ENCODE data around the gene THRAP3. TPM values are rescaled to one million over a fixed set of nuclear protein-coding genes. Genes with fewer than 3 reads are reported as not detected.

THRAP3 gene
- polyA plus RNA-seq, 1 of the 3 experiments (the other 2 are of a cell fraction) = 33.7 TPM

GRCh38 chr1:36208978-36209703 lies 15.1 kb upstream of the THRAP3 start:
- no peak overlapping the region for H3K4me2 ChIP-seq
- no peaks in the 10 kb centered on the region for H3F3A ChIP-seq (replicated peaks; ENCODE audit: insufficient read depth)
- no peak for DNase-seq
- ChIA-PET POLR2A (no interaction called here), CTCF (interaction anchor here (0.6 kb wide), 1 partner anchor 21 kb away, joined by 3 read pairs; no protein-coding TSS in a partner anchor)
- H3K4me1 ChIP-seq (ENCODE audit: control insufficient read depth in 1 of 2, insufficient read depth in 2 of 2, low read depth in 1 of 2, low read length in 1 of 2) = peaks cover 0 to 5% of the 10 kb centered on the region in 2 experiments; a peak in 1 of 4 replicates
- WGBS (ENCODE audit: low lambda C conversion rate) = 83% methylated on average over 6 of the region's 6 CpGs
- no peak overlapping the region for H3K4me3 ChIP-seq (ENCODE audit: low read depth in 2 of 2, low read length in 1 of 2)
- no peaks in the 10 kb centered on the region for H3K79me2 ChIP-seq (ENCODE audit: insufficient read depth)
- no peaks in the 10 kb centered on the region for H4K20me1 ChIP-seq (ENCODE audit: insufficient read depth)
- no peak overlapping the region for H3K27ac ChIP-seq (ENCODE audit: low read depth in 2 of 2, low read length in 1 of 2)
- no peaks in the 10 kb centered on the region for H3K27me3 ChIP-seq (ENCODE audit: insufficient read depth)
- TF ChIP-seq IRF3 (IDR thresholded peaks at IDR 0.05; ENCODE audit: low read depth, low read length) (no peak), FOXJ3 (CRISPR knock-in tag; IDR thresholded peaks at IDR 0.05) (no peak), MEF2A (IDR thresholded peaks at IDR 0.05; ENCODE audit: borderline replicate concordance, low read depth) (no peak), TAF1 (IDR thresholded peaks at IDR 0.05; ENCODE audit: borderline replicate concordance, low read depth, low read length) (no peak), JUND (IDR thresholded peaks at IDR 0.05) (no peak), RAD21 (IDR thresholded peaks at IDR 0.05; ENCODE audit: low read length) (no peak), GATA2 (CRISPR knock-in tag; IDR thresholded peaks at IDR 0.05) (no peak), USF2 (IDR thresholded peaks at IDR 0.05; ENCODE audit: borderline replicate concordance, low read depth, low read length) (no peak), POLR2AphosphoS5 (IDR thresholded peaks at IDR 0.05; ENCODE audit: low read depth, low read length) (no peak), RFX5 (IDR thresholded peaks at IDR 0.05; ENCODE audit: low read length) (no peak), RXRA (IDR thresholded peaks at IDR 0.05; ENCODE audit: borderline replicate concordance, low read depth) (no peak), FOSL2 (IDR thresholded peaks at IDR 0.05; ENCODE audit: borderline replicate concordance, low read depth) (no peak)
- no peaks in the 10 kb centered on the region for H3K36me3 ChIP-seq (replicated peaks in 1 of 2; ENCODE audit: control insufficient read depth in 1 of 2, insufficient read depth in 2 of 2, low read length in 1 of 2)
- no peaks in the 10 kb centered on the region for H3K9me3 ChIP-seq
- H3K9ac ChIP-seq = no peak overlapping the region
- no peaks in the 10 kb centered on the region for H3K9me2 ChIP-seq
- no peak overlapping the region for H2AFZ ChIP-seq (ENCODE audit: low read depth)

- H4K20me1 ChIP-seq (ENCODE audit: insufficient read depth) = no peaks in the 10 kb centered on the region
- TF ChIP-seq EP300 (IDR thresholded peaks at IDR 0.05; ENCODE audit: borderline replicate concordance in 1 of 2, low read depth in 1 of 2, low read length in 1 of 2) (no peak), FOXJ3 (CRISPR knock-in tag; IDR thresholded peaks at IDR 0.05) (no peak), GABPA (IDR thresholded peaks at IDR 0.05; ENCODE audit: low read depth) (no peak), RCOR1 (IDR thresholded peaks at IDR 0.05; ENCODE audit: low read length) (no peak), EZH2phosphoT487 (IDR thresholded peaks at IDR 0.05; ENCODE audit: borderline replicate concordance, low read depth) (no peak), IRF3 (IDR thresholded peaks at IDR 0.05; ENCODE audit: low read depth, low read length) (no peak), MEF2A (IDR thresholded peaks at IDR 0.05; ENCODE audit: borderline replicate concordance, low read depth) (no peak), PBX3 (IDR thresholded peaks at IDR 0.05) (no peak), USF1 (IDR thresholded peaks at IDR 0.05; ENCODE audit: borderline replicate concordance, low read depth) (no peak), USF2 (IDR thresholded peaks at IDR 0.05; ENCODE audit: borderline replicate concordance, low read depth, low read length) (no peak), RXRA (IDR thresholded peaks at IDR 0.05; ENCODE audit: borderline replicate concordance, low read depth) (no peak), YY1 (IDR thresholded peaks at IDR 0.05; ENCODE audit: low read depth) (no peak), RFX5 (IDR thresholded peaks at IDR 0.05; ENCODE audit: low read length) (no peak), MXI1 (IDR thresholded peaks at IDR 0.05; ENCODE audit: low read depth, low read length) (no peak), FOSL2 (IDR thresholded peaks at IDR 0.05; ENCODE audit: borderline replicate concordance, low read depth) (no peak)
These were observed 12.9 kb upstream of the THRAP3 start for GRCh38 chr1:36211307-36211706.

More at GRCh38 chr1:36211307-36211706, 12.9 kb upstream of the THRAP3 start:
- H3K4me2 ChIP-seq = no peak overlapping the region
- no peak overlapping the region for H3K4me3 ChIP-seq (ENCODE audit: low read depth in 2 of 2, low read length in 1 of 2)
- WGBS (ENCODE audit: low lambda C conversion rate) = 86% methylated on average over 3 of the region's 3 CpGs
- H2AFZ ChIP-seq (ENCODE audit: low read depth) = no peak overlapping the region
- H3K27ac ChIP-seq (ENCODE audit: low read depth in 2 of 2, low read length in 1 of 2) = no peak overlapping the region
- H3K36me3 ChIP-seq (replicated peaks in 1 of 2; ENCODE audit: control insufficient read depth in 1 of 2, insufficient read depth in 2 of 2, low read length in 1 of 2) = no peaks in the 10 kb centered on the region
- no peak for DNase-seq
- no peaks in the 10 kb centered on the region for H3K27me3 ChIP-seq (ENCODE audit: insufficient read depth)
- CTCF ChIA-PET = interaction anchor here (0.8 to 1.4 kb wide), 4 partner anchors 10 to 74 kb away, joined by 3 to 4 read pairs (median 4); no protein-coding TSS in a partner anchor
- POLR2A ChIA-PET = interaction anchor here (0.6 kb wide), 1 partner anchor 13 kb away, joined by 3 read pairs; no protein-coding TSS in a partner anchor
- H3K9ac ChIP-seq = no peak overlapping the region
- no peaks in the 10 kb centered on the region for H3K79me2 ChIP-seq (ENCODE audit: insufficient read depth)
- no peaks in the 10 kb centered on the region for H3K9me3 ChIP-seq
- H3F3A ChIP-seq (replicated peaks; ENCODE audit: insufficient read depth) = no peaks in the 10 kb centered on the region
- no peaks in the 10 kb centered on the region for H3K9me2 ChIP-seq
- H3K4me1 ChIP-seq (ENCODE audit: control insufficient read depth in 1 of 2, insufficient read depth in 2 of 2, low read depth in 1 of 2, low read length in 1 of 2) = no peaks in the 10 kb centered on the region
